ENCODE measurements around the gene NDUFAF3.
A peak's percentile ranks its signal among the peaks of the same experiment; 100 is the strongest.
"Not testable (repeated sequence)": the region's sequence is repeated elsewhere in the genome, so short reads cannot be mapped to it uniquely, and the experiment has no call there.

Gene NDUFAF3

GRCh38 chr3:49001155-49001554, 20.8 kb upstream of the NDUFAF3 start:
- no peak for DNase-seq

GRCh38 chr3:49004352-49005302, 17.3 kb upstream of the NDUFAF3 start:
- no peak for DNase-seq

- no peak for DNase-seq
Observed at GRCh38 chr3:49005303-49005680, 16.6 kb upstream of the NDUFAF3 start.

GRCh38 chr3:49005998-49006397, 15.9 kb upstream of the NDUFAF3 start:
- DNase-seq = no peak

GRCh38 chr3:49006408-49007067, 15.4 kb upstream of the NDUFAF3 start:
- DNase-seq = no peak

GRCh38 chr3:49007068-49007770, 14.7 kb upstream of the NDUFAF3 start, which contains the start of gene WDR6:
TSS of gene WDR6 (plus strand) at chr3:49007391. CDS start at chr3:49007432, 41 bp downstream.
- DNase-seq = peak; percentile 96

GRCh38 chr3:49007771-49008528, 14.0 kb upstream of the NDUFAF3 start:
- peak; percentile 87 for DNase-seq

- DNase-seq = not testable (repeated sequence)
Observed at GRCh38 chr3:49008627-49009026, 13.3 kb upstream of the NDUFAF3 start.

GRCh38 chr3:49009396-49009795, 12.5 kb upstream of the NDUFAF3 start:
- DNase-seq = no peak

GRCh38 chr3:49012441-49013017, 9.4 kb upstream of the NDUFAF3 start:
- DNase-seq = no peak

GRCh38 chr3:49013113-49013737, 8.7 kb upstream of the NDUFAF3 start:
- DNase-seq = no peak

GRCh38 chr3:49013738-49014660, 7.9 kb upstream of the NDUFAF3 start:
- peak; percentile 54 for DNase-seq

GRCh38 chr3:49015072-49015471, 6.8 kb upstream of the NDUFAF3 start:
- DNase-seq = no peak

GRCh38 chr3:49015765-49016164, 6.2 kb upstream of the NDUFAF3 start:
- DNase-seq = no peak

GRCh38 chr3:49016414-49017228, 5.3 kb upstream of the NDUFAF3 start:
- DNase-seq = no peak

- no peak for DNase-seq
Observed at GRCh38 chr3:49017229-49017970, 4.5 kb upstream of the NDUFAF3 start.

- DNase-seq = peak; percentile 55
Observed at GRCh38 chr3:49017971-49018706, 3.8 kb upstream of the NDUFAF3 start, which contains the start of gene DALRD3. TSS of gene DALRD3 (minus strand) at chr3:49018580. CDS start at chr3:49018564, 16 bp downstream.

GRCh38 chr3:49018707-49019006, 3.3 kb upstream of the NDUFAF3 start:
- no peak for DNase-seq
